Sigmoid colon (tissue), 4 donors: ENCODE data around the gene SIM2.

ENCODE experiments used
- CTCF ChIP-seq, 4 experiments: fragments of 450-650 bp in 3 of 4; fragments of 200-600 bp in 1 of 4; IDR thresholded peaks; one replicate each; pipeline ENCODE4 v1.5.1; 2016 to 2019; ENCODE audit warnings: antibody characterized with exemption in 4 of 4, mild to moderate bottlenecking in 3 of 4, moderate library complexity in 2 of 4
- EP300 ChIP-seq, 4 donors: sonication (generic); formaldehyde crosslinking; IDR thresholded peaks; one replicate each; pipeline ENCODE4 v1.6.1; 2017; ENCODE audit warnings: antibody characterized with exemption in 4 of 4
- POLR2A ChIP-seq, 2 donors: fragments of 450-650 bp; IDR thresholded peaks; one replicate each; pipeline ENCODE4 v1.6.1; 2016; ENCODE audit warnings: antibody characterized with exemption in 2 of 2, mild to moderate bottlenecking in 2 of 2, moderate library complexity in 2 of 2
- POLR2AphosphoS5 ChIP-seq, 4 donors: sonication (generic); formaldehyde crosslinking; IDR thresholded peaks; one replicate each; pipeline ENCODE4 v1.6.1; 2017; ENCODE audit warnings: antibody characterized with exemption in 4 of 4

- TF ChIP-seq CTCF (IDR thresholded peaks at IDR 0.05) (no peak), POLR2AphosphoS5 (IDR thresholded peaks at IDR 0.05) (no peak), POLR2A (IDR thresholded peaks at IDR 0.05) (no peak), EP300 (IDR thresholded peaks at IDR 0.05) (no peak)
Observed at GRCh38 chr21:36768496-36768895, 69.6 kb downstream of the SIM2 start.
